K562 (cell line): Measurements from ENCODE around the gene FEM1B. TPM values are rescaled to one million over a fixed set of nuclear protein-coding genes. Genes with fewer than 3 reads are reported as not detected.

Experiments
- ATAC-seq: fragments of 200-7000 bp; cut with Tn5 transposase; 3 replicates; pipeline ENCODE4 v1.9.1; 2020; ENCODE audit warnings: moderate library complexity
- BruUV-seq: library from RNA; stranded (reverse); fragments of 400-500 nt; replicated peaks from 2 replicates; lab custom pipeline; 2021; lab: Mats Ljungman, UMichigan
- CTCF ChIA-PET: fragments of 300-600 bp; formaldehyde crosslinking; extraction: SDS; loops from one replicate; lab custom pipeline; 2021; ENCODE audit warnings: low intra/inter-chr PET ratio; lab: Yijun Ruan, JAX
- POLR2A ChIA-PET: fragments of 300-600, 350-650 bp; sonication (Branson Sonifier 250); formaldehyde crosslinking; extraction: SDS; loops from one replicate; lab custom pipeline; 2021; ENCODE audit warnings: antibody characterized with exemption, inconsistent platforms; lab: Yijun Ruan, JAX
- DNase-seq, 4 experiments: peaks; one replicate each; pipeline versions ENCODE4 v3.0.0 to v3.0.0-alpha.2; 2011 to 2018; ENCODE audit warnings: low spot score in 3 of 4, mixed read lengths in 3 of 4; ENCODE audit errors: extremely low read depth in 1 of 4
- FAIRE-seq: peaks from 2 replicates; lab custom pipeline; 2011; peaks lifted over from hg19 to GRCh38; lab: Jason Lieb, UNC
- H2AFZ ChIP-seq: 2 replicates; pipeline ENCODE4 v1.6.0; 2011; ENCODE audit warnings: low read depth, low read length, control low read depth, inconsistent platforms
- H3K27ac ChIP-seq: fragments of 200-600 bp; 3 replicates; pipeline ENCODE4 v1.8.0; 2011; ENCODE audit warnings: low read depth, mild to moderate bottlenecking, control low read depth, inconsistent platforms, low read length, moderate library complexity, mixed read lengths; ENCODE audit errors: extremely low read depth
- H3K27me3 ChIP-seq, 2 experiments: fragments of 300-600 bp in 1 of 2; 2 replicates in 1 of 2; 3 replicates in 1 of 2; pipeline versions ENCODE4 v1.6.0 to v1.8.0; 2011; ENCODE audit warnings: inconsistent platforms in 2 of 2, low read length in 2 of 2, mild to moderate bottlenecking in 1 of 2, mixed read lengths in 1 of 2, moderate library complexity in 1 of 2; ENCODE audit not compliant: control insufficient read depth in 2 of 2, insufficient read depth in 2 of 2
- H3K36me3 ChIP-seq: fragments of 300-600 bp; 3 replicates; pipeline ENCODE4 v1.8.0; 2011; ENCODE audit warnings: mild to moderate bottlenecking, low read length, inconsistent platforms; ENCODE audit not compliant: control insufficient read depth, insufficient read depth
- H3K4me1 ChIP-seq, 2 experiments: fragments of 200-600 bp in 1 of 2; replicated peaks in 1 of 2; 2 replicates in 1 of 2; 3 replicates in 1 of 2; pipeline versions ENCODE4 v1.5.1 to v1.8.0; 2011; ENCODE audit warnings: inconsistent platforms in 2 of 2, low read length in 2 of 2, mild to moderate bottlenecking in 1 of 2, mixed read lengths in 1 of 2, moderate library complexity in 1 of 2; ENCODE audit not compliant: control insufficient read depth in 2 of 2, insufficient read depth in 2 of 2
- H3K4me2 ChIP-seq: 2 replicates; pipeline ENCODE4 v1.6.1; 2011; ENCODE audit warnings: low read length, control low read depth, inconsistent platforms, mixed read lengths; ENCODE audit not compliant: insufficient read depth
- H3K4me3 ChIP-seq: fragments of 200-600 bp; sonication (generic), shearing (Covaris generic); 2 replicates; pipeline ENCODE4 v1.5.1; 2016; ENCODE audit warnings: control low read depth, inconsistent platforms
- H3K79me2 ChIP-seq: fragments of 200-600 bp; 3 replicates; pipeline ENCODE4 v1.8.0; 2011; ENCODE audit warnings: low read length, inconsistent platforms; ENCODE audit not compliant: control insufficient read depth, insufficient read depth
- H3K9ac ChIP-seq, 2 experiments: 2 replicates each; pipeline versions ENCODE4 v1.6.0 to v1.6.1; 2011; ENCODE audit warnings: low read depth in 2 of 2, low read length in 2 of 2, control low read depth in 1 of 2, inconsistent platforms in 1 of 2, mild to moderate bottlenecking in 1 of 2, mixed read lengths in 1 of 2; ENCODE audit not compliant: insufficient read depth in 1 of 2
- H3K9me1 ChIP-seq: one replicate; pipeline ENCODE4 v1.6.0; 2011; ENCODE audit warnings: inconsistent platforms, mild to moderate bottlenecking, low read length, moderate library complexity; ENCODE audit not compliant: control insufficient read depth, insufficient read depth
- H3K9me3 ChIP-seq: replicated peaks from 2 replicates; pipeline ENCODE4 v1.5.1; 2011; ENCODE audit warnings: low read depth, low read length, inconsistent platforms; ENCODE audit not compliant: control insufficient read depth, insufficient read depth
- H4K20me1 ChIP-seq: replicated peaks from 2 replicates; pipeline ENCODE4 v1.6.1; 2011; ENCODE audit warnings: low read length, inconsistent platforms, mixed read lengths; ENCODE audit not compliant: control insufficient read depth, insufficient read depth
- DPF2 ChIP-seq: fragments of 450-650 bp; IDR thresholded peaks from 2 replicates; pipeline ENCODE4 v1.6.1; 2016
- LARP7 ChIP-seq: fragments of 450-650 bp; IDR thresholded peaks from 2 replicates; pipeline ENCODE4 v1.6.1; 2016
- MGA ChIP-seq: fragments of 450-650 bp; IDR thresholded peaks from 2 replicates; pipeline ENCODE4 v1.6.1; 2016; ENCODE audit warnings: mild to moderate bottlenecking, moderate library complexity
- ZNF592 ChIP-seq: fragments of 450-650 bp; IDR thresholded peaks from 2 replicates; pipeline ENCODE4 v1.6.1; 2017; ENCODE audit warnings: antibody characterized with exemption, mild to moderate bottlenecking
- WGBS: fragments of 100-300 bp; shearing (Covaris generic); methylation state at CpG from one replicate; pipeline ENCODE4 v1.1.6; 2016; ENCODE audit warnings: low coverage, mixed read lengths; ENCODE audit not compliant: insufficient coverage; ENCODE audit errors: missing lambda C conversion rate; 5-methylcytosine and 5-hydroxymethylcytosine counted together
- in situ Hi-C: fragments of 300-500 bp; cut with MboI; formaldehyde crosslinking; loops from 4 replicates; pipeline ENCODE4 v1.15.0; 2018; ENCODE audit warnings: inconsistent platforms, mixed read lengths
- intact Hi-C: fragments of 100-400 bp; cut with micrococcal nuclease; formaldehyde crosslinking; loops from 2 replicates; pipeline ENCODE4 v1.14.2; 2022
- polyA plus RNA-seq, 8 experiments: library from polyadenylated mRNA; depleted of rRNA in 4 of 8; stranded (reverse) in 5 of 8; unstranded in 3 of 8; fragments of >200 nt; fragmentation: Nextera tagmentation in 2 of 8; fragmentation: Illumina TruSeq in 1 of 8; extraction: Ambion mirVana in 2 of 8; extraction: Trizol in 1 of 8; gene quantifications; 2 replicates each; pipeline versions ENCODE4 v1.2.1 to v1.2.3, GENCODE V29; 2011 to 2014; ENCODE audit warnings: inconsistent platforms in 1 of 8, missing spikeins in 1 of 8
- total RNA-seq, 7 experiments: library from RNA; depleted of rRNA in 6 of 7; stranded (reverse); fragments of >200 nt in 6 of 7; fragmentation: Illumina TruSeq in 2 of 7; extraction: Trizol in 2 of 7; gene quantifications; 2 replicates each; pipeline versions ENCODE4 v1.2.1 to v1.2.3, GENCODE V29; 2011 to 2021; ENCODE audit warnings: low replicate concordance in 1 of 7

Gene FEM1B
- total and polyA plus RNA-seq, 9 of the 15 experiments (the other 6 are each of a cell fraction or from before 2014, with no cell fraction given) = 5.9 to 61.6 (median 20.1) TPM

- Histone ChIP-seq H3K4me3 (no peak overlapping the region), H3K27me3 (no peaks in the 10 kb centered on the region), H3K4me2 (no peak overlapping the region), H4K20me1 (no peaks in the 10 kb centered on the region), H3K9ac (no peak overlapping the region), H3K79me2 (no peaks in the 10 kb centered on the region), H3K9me1 (no peaks in the 10 kb centered on the region), H3K36me3 (peaks cover under 1% of the 10 kb centered on the region; the same call in 1 of the 3 replicates), H3K9me3 (no peaks in the 10 kb centered on the region), H2AFZ (no peak overlapping the region), H3K27ac (no peak overlapping the region), H3K4me1 (no peaks in the 10 kb centered on the region; a peak in 1 of 5 replicates)
- ChIA-PET CTCF (no interaction called here), POLR2A (interaction anchor here (0.6 kb wide), 1 partner anchor 35 kb away, joined by 3 read pairs; no protein-coding TSS in a partner anchor)
- ATAC-seq = no peak
- WGBS = 55% methylated on average over 3 of the region's 3 CpGs
- DNase-seq = no peak
- in situ Hi-C loops (no loop called here), intact Hi-C loops (no loop called here)
- FAIRE-seq = no peak
- BruUV-seq = no TSS peak
- no peak for TF ChIP-seq ZNF592
- TF ChIP-seq MGA = no peak
- TF ChIP-seq LARP7 = no peak
- TF ChIP-seq DPF2 = no peak
These were observed 20.8 kb downstream of the FEM1B start for GRCh38 chr15:68298336-68298735.
